DOHH2 (cell line): ENCODE measurements around the gene PID1.

ENCODE experiments used
- H3F3A ChIP-seq: fragments of 200-600 bp; sonication (generic), shearing (Covaris generic); 2 replicates; pipeline ENCODE4 v1.6.0; 2016; ENCODE audit warnings: antibody characterized with exemption, mild to moderate bottlenecking; ENCODE audit not compliant: control insufficient read depth, insufficient read depth
- H3K27ac ChIP-seq: fragments of 200-600 bp; sonication (generic); 2 replicates; pipeline ENCODE4 v1.5.1; 2014; ENCODE audit warnings: low read depth, mild to moderate bottlenecking, low read length, moderate library complexity
- H3K27me3 ChIP-seq: fragments of 200-600 bp; sonication (generic); 2 replicates; pipeline ENCODE4 v1.6.1; 2014; ENCODE audit warnings: mild to moderate bottlenecking, low read length, mixed read lengths; ENCODE audit not compliant: control insufficient read depth
- H3K36me3 ChIP-seq: fragments of 200-600 bp; sonication (generic); 2 replicates; pipeline ENCODE4 v1.6.1; 2014; ENCODE audit warnings: mild to moderate bottlenecking, low read length, moderate library complexity, mixed read lengths; ENCODE audit not compliant: control insufficient read depth
- H3K4me1 ChIP-seq: fragments of 200-600 bp; sonication (generic); 2 replicates; pipeline ENCODE4 v1.6.1; 2014; ENCODE audit warnings: mild to moderate bottlenecking, low read length, mixed read lengths; ENCODE audit not compliant: control insufficient read depth
- H3K4me2 ChIP-seq: fragments of 200-600 bp; sonication (generic); 2 replicates; pipeline ENCODE4 v1.6.0; 2014; ENCODE audit warnings: mild to moderate bottlenecking, low read length, moderate library complexity
- H3K4me3 ChIP-seq: fragments of 200-600 bp; sonication (generic); 2 replicates; pipeline ENCODE4 v1.5.1; 2014; ENCODE audit warnings: mild to moderate bottlenecking, low read length, mixed read lengths
- H3K79me2 ChIP-seq: fragments of 200-600 bp; sonication (generic); 2 replicates; pipeline ENCODE4 v1.6.1; 2014; ENCODE audit warnings: mild to moderate bottlenecking, low read length, mixed read lengths; ENCODE audit not compliant: control insufficient read depth
- H3K9me2 ChIP-seq: fragments of 200-600 bp; sonication (generic); replicated peaks from 2 replicates; pipeline ENCODE4 v1.6.1; 2014; ENCODE audit warnings: mild to moderate bottlenecking, low read length, mixed read lengths; ENCODE audit not compliant: control insufficient read depth
- H3K9me3 ChIP-seq: fragments of 200-600 bp; sonication (generic); 2 replicates; pipeline ENCODE4 v1.6.1; 2014; ENCODE audit warnings: antibody characterized with exemption, low read length, mixed read lengths; ENCODE audit not compliant: control insufficient read depth, insufficient read depth
- H4K20me1 ChIP-seq: fragments of 200-600 bp; sonication (generic); 2 replicates; pipeline ENCODE4 v1.6.0; 2014; ENCODE audit warnings: low read depth, mild to moderate bottlenecking, antibody characterized with exemption, low read length, moderate library complexity; ENCODE audit not compliant: control insufficient read depth, insufficient read depth
- EZH2phosphoT487 ChIP-seq: fragments of 200-600 bp; sonication (generic); IDR thresholded peaks from 2 replicates; pipeline ENCODE4 v1.6.1; 2017; ENCODE audit warnings: borderline replicate concordance, mild to moderate bottlenecking, antibody characterized with exemption, low read length, moderate library complexity, mixed read lengths
- TF ChIP-seq, protein P1 (sequence below): fragments of 200-600 bp; sonication (generic); IDR thresholded peaks from one replicate; pipeline ENCODE4 v1.5.1; 2014; ENCODE audit warnings: antibody characterized with exemption, mild to moderate bottlenecking, low read depth, low read length; ENCODE audit not compliant: poor library complexity, severe bottlenecking

The PID1 gene

DNA sequence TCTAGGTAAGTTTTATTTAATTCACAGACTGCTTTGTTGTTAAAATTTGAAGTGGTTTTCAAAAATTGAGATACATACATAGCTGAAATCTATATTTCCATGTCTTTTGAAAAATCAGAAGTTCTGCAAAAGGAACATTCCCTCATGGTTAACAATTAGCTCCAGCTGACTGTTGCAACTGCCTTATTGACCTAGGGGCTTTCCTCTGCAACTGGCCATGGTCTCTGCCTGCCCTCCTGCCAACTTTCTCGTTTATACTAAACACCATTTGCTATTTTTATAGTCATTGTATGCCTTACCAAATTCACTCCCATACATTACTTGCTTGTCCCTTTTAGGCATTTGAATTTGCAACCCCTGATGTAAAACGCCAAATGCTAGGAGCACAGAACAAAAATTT is 107.2 kb downstream of the PID1 start:
- H3K27ac ChIP-seq: no peak overlapping the region
- no peaks in the 10 kb centered on the region for H3K79me2 ChIP-seq
- no peak overlapping the region for H3K4me3 ChIP-seq
- H3K27me3 ChIP-seq: no peaks in the 10 kb centered on the region
- H3F3A ChIP-seq: no peaks in the 10 kb centered on the region
- TF ChIP-seq EZH2phosphoT487: no peak
- TF ChIP-seq, protein P1, sequence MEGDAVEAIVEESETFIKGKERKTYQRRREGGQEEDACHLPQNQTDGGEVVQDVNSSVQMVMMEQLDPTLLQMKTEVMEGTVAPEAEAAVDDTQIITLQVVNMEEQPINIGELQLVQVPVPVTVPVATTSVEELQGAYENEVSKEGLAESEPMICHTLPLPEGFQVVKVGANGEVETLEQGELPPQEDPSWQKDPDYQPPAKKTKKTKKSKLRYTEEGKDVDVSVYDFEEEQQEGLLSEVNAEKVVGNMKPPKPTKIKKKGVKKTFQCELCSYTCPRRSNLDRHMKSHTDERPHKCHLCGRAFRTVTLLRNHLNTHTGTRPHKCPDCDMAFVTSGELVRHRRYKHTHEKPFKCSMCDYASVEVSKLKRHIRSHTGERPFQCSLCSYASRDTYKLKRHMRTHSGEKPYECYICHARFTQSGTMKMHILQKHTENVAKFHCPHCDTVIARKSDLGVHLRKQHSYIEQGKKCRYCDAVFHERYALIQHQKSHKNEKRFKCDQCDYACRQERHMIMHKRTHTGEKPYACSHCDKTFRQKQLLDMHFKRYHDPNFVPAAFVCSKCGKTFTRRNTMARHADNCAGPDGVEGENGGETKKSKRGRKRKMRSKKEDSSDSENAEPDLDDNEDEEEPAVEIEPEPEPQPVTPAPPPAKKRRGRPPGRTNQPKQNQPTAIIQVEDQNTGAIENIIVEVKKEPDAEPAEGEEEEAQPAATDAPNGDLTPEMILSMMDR: no peak
- H3K36me3 ChIP-seq: no peaks in the 10 kb centered on the region
- H3K9me2 ChIP-seq: no peaks in the 10 kb centered on the region
- no peaks in the 10 kb centered on the region for H3K9me3 ChIP-seq
- no peaks in the 10 kb centered on the region for H4K20me1 ChIP-seq
- H3K4me1 ChIP-seq: 0 out of 2 replicates have a peak, but pooled peaks cover 3% of the 10 kb centered on the region
- H3K4me2 ChIP-seq: no peak overlapping the region

DNA sequence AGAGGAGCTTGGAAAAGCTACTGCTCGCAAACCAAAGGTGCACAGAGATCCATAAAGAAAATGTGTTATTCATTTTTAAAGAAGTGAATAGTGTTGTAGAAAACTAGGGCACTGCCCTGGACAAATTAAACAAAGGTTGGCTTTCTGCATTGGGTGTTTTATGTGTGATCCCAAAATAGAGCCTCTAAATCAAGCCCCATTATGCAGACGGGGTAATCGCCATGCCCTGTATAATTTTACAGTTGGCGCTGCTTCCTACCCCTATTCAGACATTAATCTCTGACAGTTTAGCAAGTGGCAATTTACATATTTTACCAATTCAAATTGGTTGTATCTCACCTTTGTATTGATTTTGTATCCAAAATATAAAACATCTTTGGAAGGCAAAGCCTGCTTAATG is 109.1 kb downstream of the PID1 start:
- Histone ChIP-seq H3K27me3 (no peaks in the 10 kb centered on the region), H4K20me1 (no peaks in the 10 kb centered on the region), H3K27ac (no peak overlapping the region), H3K4me1 (0 out of 2 replicates have a peak, but pooled peaks cover 3% of the 10 kb centered on the region), H3K79me2 (no peaks in the 10 kb centered on the region), H3K9me2 (no peaks in the 10 kb centered on the region), H3K36me3 (no peaks in the 10 kb centered on the region), H3K4me3 (no peak overlapping the region), H3K4me2 (no peak overlapping the region), H3K9me3 (no peaks in the 10 kb centered on the region), H3F3A (no peaks in the 10 kb centered on the region)
- TF ChIP-seq EZH2phosphoT487: no peak
- TF ChIP-seq, protein P1: no peak

DNA sequence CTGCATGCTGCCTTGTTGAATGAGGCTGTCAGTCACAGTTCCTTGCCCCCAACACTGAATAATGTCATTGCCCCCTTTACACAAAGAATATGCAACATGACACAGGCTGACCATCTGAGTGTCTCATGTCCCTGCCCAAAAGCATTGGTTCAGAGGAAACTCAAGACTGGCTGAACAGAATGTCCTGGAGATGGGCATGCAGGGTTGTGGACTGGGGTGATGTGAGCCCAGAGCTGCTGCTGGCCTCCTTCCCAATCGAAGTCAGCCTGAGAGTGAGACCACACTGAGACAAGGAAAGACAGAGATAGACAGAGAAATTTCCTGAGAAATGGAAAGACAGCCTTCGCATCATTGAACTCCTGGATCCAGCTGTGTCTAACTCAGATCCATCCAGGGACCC is 110.1 kb downstream of the PID1 start:
- Histone ChIP-seq H3K9me3 (no peaks in the 10 kb centered on the region), H3K4me3 (no peak overlapping the region)
- TF ChIP-seq, protein P1: no peak
- TF ChIP-seq EZH2phosphoT487: no peak

More for the DNA sequence above, 110.1 kb downstream of the PID1 start:
- no peaks in the 10 kb centered on the region for H3K27me3 ChIP-seq
- H3K36me3 ChIP-seq: no peaks in the 10 kb centered on the region
- H3K27ac ChIP-seq: no peak overlapping the region
- no peaks in the 10 kb centered on the region for H4K20me1 ChIP-seq
- no peaks in the 10 kb centered on the region for H3K9me2 ChIP-seq
- no peaks in the 10 kb centered on the region for H3F3A ChIP-seq
- H3K79me2 ChIP-seq: no peaks in the 10 kb centered on the region
- 0 out of 2 replicates have a peak, but pooled peaks cover 3% of the 10 kb centered on the region for H3K4me1 ChIP-seq
- H3K4me2 ChIP-seq: no peak overlapping the region
